ENCODE data around the gene ADAM17. TPM values are rescaled to one million over a fixed set of nuclear protein-coding genes. Genes with fewer than 3 reads are reported as not detected.

The ADAM17 gene
- total and polyA plus RNA-seq, 2 of the 8 experiments (the other 6 are each of a cell fraction or from before 2014, with no cell fraction given) = 6.5 to 23.5 TPM

- TF ChIP-seq RNF2 (IDR thresholded peaks at IDR 0.05; ENCODE audit: borderline replicate concordance, low read depth, low read length, missing control alignments, poor library complexity, severe bottlenecking) (no peak), EGR1 (IDR thresholded peaks at IDR 0.05; ENCODE audit: borderline replicate concordance, low read depth, low read length) (peak; percentile 67; the same call in 1 of the 2 replicates), PHF8 (conservative IDR thresholded peaks at IDR 0.05; ENCODE audit: low read depth, low read length) (peak; percentile 95), SRF (IDR thresholded peaks at IDR 0.05; ENCODE audit: low read depth, low read length) (no peak), USF2 (IDR thresholded peaks at IDR 0.05; ENCODE audit: low read length) (no peak)
- TF ChIP-seq, protein P1, sequence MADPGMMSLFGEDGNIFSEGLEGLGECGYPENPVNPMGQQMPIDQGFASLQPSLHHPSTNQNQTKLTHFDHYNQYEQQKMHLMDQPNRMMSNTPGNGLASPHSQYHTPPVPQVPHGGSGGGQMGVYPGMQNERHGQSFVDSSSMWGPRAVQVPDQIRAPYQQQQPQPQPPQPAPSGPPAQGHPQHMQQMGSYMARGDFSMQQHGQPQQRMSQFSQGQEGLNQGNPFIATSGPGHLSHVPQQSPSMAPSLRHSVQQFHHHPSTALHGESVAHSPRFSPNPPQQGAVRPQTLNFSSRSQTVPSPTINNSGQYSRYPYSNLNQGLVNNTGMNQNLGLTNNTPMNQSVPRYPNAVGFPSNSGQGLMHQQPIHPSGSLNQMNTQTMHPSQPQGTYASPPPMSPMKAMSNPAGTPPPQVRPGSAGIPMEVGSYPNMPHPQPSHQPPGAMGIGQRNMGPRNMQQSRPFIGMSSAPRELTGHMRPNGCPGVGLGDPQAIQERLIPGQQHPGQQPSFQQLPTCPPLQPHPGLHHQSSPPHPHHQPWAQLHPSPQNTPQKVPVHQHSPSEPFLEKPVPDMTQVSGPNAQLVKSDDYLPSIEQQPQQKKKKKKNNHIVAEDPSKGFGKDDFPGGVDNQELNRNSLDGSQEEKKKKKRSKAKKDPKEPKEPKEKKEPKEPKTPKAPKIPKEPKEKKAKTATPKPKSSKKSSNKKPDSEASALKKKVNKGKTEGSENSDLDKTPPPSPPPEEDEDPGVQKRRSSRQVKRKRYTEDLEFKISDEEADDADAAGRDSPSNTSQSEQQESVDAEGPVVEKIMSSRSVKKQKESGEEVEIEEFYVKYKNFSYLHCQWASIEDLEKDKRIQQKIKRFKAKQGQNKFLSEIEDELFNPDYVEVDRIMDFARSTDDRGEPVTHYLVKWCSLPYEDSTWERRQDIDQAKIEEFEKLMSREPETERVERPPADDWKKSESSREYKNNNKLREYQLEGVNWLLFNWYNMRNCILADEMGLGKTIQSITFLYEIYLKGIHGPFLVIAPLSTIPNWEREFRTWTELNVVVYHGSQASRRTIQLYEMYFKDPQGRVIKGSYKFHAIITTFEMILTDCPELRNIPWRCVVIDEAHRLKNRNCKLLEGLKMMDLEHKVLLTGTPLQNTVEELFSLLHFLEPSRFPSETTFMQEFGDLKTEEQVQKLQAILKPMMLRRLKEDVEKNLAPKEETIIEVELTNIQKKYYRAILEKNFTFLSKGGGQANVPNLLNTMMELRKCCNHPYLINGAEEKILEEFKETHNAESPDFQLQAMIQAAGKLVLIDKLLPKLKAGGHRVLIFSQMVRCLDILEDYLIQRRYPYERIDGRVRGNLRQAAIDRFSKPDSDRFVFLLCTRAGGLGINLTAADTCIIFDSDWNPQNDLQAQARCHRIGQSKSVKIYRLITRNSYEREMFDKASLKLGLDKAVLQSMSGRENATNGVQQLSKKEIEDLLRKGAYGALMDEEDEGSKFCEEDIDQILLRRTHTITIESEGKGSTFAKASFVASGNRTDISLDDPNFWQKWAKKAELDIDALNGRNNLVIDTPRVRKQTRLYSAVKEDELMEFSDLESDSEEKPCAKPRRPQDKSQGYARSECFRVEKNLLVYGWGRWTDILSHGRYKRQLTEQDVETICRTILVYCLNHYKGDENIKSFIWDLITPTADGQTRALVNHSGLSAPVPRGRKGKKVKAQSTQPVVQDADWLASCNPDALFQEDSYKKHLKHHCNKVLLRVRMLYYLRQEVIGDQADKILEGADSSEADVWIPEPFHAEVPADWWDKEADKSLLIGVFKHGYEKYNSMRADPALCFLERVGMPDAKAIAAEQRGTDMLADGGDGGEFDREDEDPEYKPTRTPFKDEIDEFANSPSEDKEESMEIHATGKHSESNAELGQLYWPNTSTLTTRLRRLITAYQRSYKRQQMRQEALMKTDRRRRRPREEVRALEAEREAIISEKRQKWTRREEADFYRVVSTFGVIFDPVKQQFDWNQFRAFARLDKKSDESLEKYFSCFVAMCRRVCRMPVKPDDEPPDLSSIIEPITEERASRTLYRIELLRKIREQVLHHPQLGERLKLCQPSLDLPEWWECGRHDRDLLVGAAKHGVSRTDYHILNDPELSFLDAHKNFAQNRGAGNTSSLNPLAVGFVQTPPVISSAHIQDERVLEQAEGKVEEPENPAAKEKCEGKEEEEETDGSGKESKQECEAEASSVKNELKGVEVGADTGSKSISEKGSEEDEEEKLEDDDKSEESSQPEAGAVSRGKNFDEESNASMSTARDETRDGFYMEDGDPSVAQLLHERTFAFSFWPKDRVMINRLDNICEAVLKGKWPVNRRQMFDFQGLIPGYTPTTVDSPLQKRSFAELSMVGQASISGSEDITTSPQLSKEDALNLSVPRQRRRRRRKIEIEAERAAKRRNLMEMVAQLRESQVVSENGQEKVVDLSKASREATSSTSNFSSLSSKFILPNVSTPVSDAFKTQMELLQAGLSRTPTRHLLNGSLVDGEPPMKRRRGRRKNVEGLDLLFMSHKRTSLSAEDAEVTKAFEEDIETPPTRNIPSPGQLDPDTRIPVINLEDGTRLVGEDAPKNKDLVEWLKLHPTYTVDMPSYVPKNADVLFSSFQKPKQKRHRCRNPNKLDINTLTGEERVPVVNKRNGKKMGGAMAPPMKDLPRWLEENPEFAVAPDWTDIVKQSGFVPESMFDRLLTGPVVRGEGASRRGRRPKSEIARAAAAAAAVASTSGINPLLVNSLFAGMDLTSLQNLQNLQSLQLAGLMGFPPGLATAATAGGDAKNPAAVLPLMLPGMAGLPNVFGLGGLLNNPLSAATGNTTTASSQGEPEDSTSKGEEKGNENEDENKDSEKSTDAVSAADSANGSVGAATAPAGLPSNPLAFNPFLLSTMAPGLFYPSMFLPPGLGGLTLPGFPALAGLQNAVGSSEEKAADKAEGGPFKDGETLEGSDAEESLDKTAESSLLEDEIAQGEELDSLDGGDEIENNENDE (IDR thresholded peaks at IDR 0.05; ENCODE audit: insufficient replicate concordance, low read length) = no peak
These were observed at the start of gene ADAM17 (continued) for GRCh38 chr2:9555297-9556120.

Data from H1 (cell line).